ENCODE data around the gene IKZF3.
A peak's percentile ranks its signal among the peaks of the same experiment; 100 is the strongest.
"Not testable (repeated sequence)": the region's sequence is repeated elsewhere in the genome, so short reads cannot be mapped to it uniquely, and the experiment has no call there.

IKZF3 gene

GRCh38 chr17:39754958-39755553 is 109.1 kb downstream of the IKZF3 start:
- no peak for DNase-seq (ENCODE audit: low read depth)

GRCh38 chr17:39754161-39754957 is 109.8 kb downstream of the IKZF3 start:
- peak; percentile 94 for DNase-seq (ENCODE audit: low read depth)

- DNase-seq (ENCODE audit: low read depth): no peak
These were observed 110.5 kb downstream of the IKZF3 start for GRCh38 chr17:39753514-39754160.

GRCh38 chr17:39752241-39752881 is 111.8 kb downstream of the IKZF3 start:
- DNase-seq (ENCODE audit: low read depth): no peak

- DNase-seq (ENCODE audit: low read depth): no peak
These were observed 112.5 kb downstream of the IKZF3 start for GRCh38 chr17:39751637-39752036.

GRCh38 chr17:39751016-39751543 is 113.0 kb downstream of the IKZF3 start:
- DNase-seq (ENCODE audit: low read depth): no peak

GRCh38 chr17:39750131-39751015 is 113.7 kb downstream of the IKZF3 start:
- DNase-seq (ENCODE audit: low read depth): no peak

- DNase-seq (ENCODE audit: low read depth): not testable (repeated sequence)
These were observed 115.6 kb downstream of the IKZF3 start for GRCh38 chr17:39748444-39749034.

- DNase-seq (ENCODE audit: low read depth): no peak
These were observed 116.4 kb downstream of the IKZF3 start for GRCh38 chr17:39747745-39748144.

GRCh38 chr17:39746145-39746461 is 118.0 kb downstream of the IKZF3 start:
- no peak for DNase-seq (ENCODE audit: low read depth)

GRCh38 chr17:39745335-39746144 is 118.6 kb downstream of the IKZF3 start:
- no peak for DNase-seq (ENCODE audit: low read depth)

- DNase-seq (ENCODE audit: low read depth): no peak
These were observed 119.3 kb downstream of the IKZF3 start for GRCh38 chr17:39744836-39745215.

- DNase-seq (ENCODE audit: low read depth): no peak
These were observed 119.9 kb downstream of the IKZF3 start for GRCh38 chr17:39744075-39744835.

- no peak for DNase-seq (ENCODE audit: low read depth)
These were observed 121.2 kb downstream of the IKZF3 start for GRCh38 chr17:39742856-39743436.

- DNase-seq (ENCODE audit: low read depth): no peak
These were observed 121.8 kb downstream of the IKZF3 start for GRCh38 chr17:39742126-39742855.

- no peak for DNase-seq (ENCODE audit: low read depth)
These were observed 123.6 kb downstream of the IKZF3 start for GRCh38 chr17:39740357-39741111.

GRCh38 chr17:39739885-39740356 is 124.2 kb downstream of the IKZF3 start:
- no peak for DNase-seq (ENCODE audit: low read depth)
